ENCODE data around the gene CD151. TPM values are rescaled to one million over a fixed set of nuclear protein-coding genes. Genes with fewer than 3 reads are reported as not detected.

The CD151 gene
- total and polyA plus RNA-seq, 4 donors = 31.6 to 264 (median 124) TPM

DNA sequence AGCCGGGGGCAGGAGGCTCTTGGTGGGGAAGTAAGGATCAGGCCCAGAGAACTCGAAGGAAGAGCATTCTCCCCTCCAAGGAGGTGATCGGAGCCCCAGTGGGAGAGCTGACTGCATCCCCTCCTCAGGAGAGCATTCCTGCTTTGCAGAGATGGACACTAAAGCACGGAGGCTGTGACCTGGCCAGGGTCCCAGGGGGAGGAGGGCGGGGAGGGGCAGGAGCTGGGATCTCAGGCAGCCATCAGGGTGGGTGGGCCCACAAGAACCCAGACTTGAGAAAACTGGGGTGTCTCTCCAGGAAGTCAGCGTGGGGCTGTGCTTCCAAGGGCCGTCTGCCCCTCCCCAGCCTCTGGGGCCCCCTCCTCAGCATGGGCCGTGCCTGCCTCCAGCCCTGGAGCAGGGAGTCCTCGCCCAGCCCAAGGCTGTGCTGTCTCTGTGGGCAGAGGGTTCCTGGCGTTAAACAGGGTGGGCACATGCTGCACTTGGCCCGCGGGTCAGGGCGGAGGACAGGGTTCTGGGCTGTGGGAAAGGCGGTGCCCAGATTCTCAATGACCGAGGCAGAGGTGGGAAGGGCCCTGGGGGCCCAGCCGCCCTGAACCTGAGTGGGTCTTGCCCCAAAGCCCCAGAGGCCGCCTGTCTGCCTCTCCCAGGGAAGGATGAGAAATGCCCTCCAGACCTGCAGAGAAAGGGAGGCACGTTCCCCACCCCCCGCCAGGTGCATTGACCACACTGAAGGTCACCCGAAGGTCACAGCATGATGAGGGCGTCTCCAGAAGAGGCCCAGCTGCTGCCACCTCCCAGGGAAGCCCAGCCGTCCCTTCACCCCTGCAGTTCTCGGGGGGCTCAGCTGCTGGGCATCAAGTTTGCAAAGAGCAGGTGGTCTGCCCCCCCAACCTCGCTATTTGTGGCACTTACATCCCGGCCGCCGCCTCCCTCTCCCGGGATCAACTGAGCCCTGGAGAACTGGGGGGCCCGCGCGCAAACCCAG lies 43.5 kb upstream of the CD151 start:
- peaks cover 0 to 10% (median 6%) of the 10 kb centered on the region in 4 donors for H3K36me3 ChIP-seq (ENCODE audit: control insufficient read depth in 4 of 4, insufficient read depth in 3 of 4, low read depth in 1 of 4, low read length in 3 of 4)
- no peak for TF ChIP-seq FOXA1 (IDR thresholded peaks at IDR 0.05)
- H3K27me3 ChIP-seq (ENCODE audit: control insufficient read depth in 4 of 4, insufficient read depth in 4 of 4, low read length in 3 of 4) = no peaks in the 10 kb centered on the region
- H3K4me1 ChIP-seq (ENCODE audit: control insufficient read depth in 4 of 4, insufficient read depth in 4 of 4, low read length in 3 of 4) = peaks cover 0 to 11% (median 5%) of the 10 kb centered on the region in 4 donors
- no peak overlapping the region for H3K27ac ChIP-seq (ENCODE audit: low read depth in 1 of 2, low read length in 2 of 2)
- no peak for DNase-seq (ENCODE audit: low spot score)
- no peak overlapping the region for H3K4me3 ChIP-seq (ENCODE audit: low read depth in 1 of 3, low read length in 3 of 3)
- H3K9me3 ChIP-seq (ENCODE audit: control insufficient read depth in 4 of 4, low read length in 3 of 4) = no peaks in the 10 kb centered on the region
- WGBS = 40% methylated on average over 31 of the region's 31 CpGs
- no peak overlapping the region for H3K9ac ChIP-seq (ENCODE audit: low read depth in 1 of 2, low read length in 2 of 2)

DNA sequence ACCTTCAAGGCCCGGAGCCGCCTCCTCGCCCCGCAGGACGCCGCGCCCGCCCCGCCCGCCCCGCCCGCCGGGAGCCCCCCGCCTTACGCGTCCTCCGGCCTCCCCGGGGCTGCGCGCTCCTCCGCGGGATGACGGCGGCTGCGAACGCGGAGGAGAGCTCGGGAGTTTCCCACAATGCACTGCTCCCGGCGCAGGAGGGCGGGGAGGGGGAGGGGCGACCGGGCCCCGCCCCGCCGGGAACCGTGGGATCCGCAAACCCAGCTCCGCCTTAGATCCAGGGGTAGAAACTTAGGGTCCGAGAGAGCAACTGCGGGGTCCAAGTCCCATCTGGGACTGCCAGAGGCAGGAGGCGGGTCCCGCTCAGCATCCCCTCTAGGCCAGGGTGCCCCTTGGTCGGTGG lies 42.8 kb upstream of the CD151 start, which contains the start of gene CEND1:
Gene CEND1, minus strand, starts transcription at position 148 of the 400 bp plus-strand sequence. CDS start 1,514 bp downstream, outside the sequence.
- WGBS = 8% methylated on average over 44 of the region's 44 CpGs
- Histone ChIP-seq H3K4me1 (ENCODE audit: control insufficient read depth in 4 of 4, insufficient read depth in 4 of 4, low read length in 3 of 4) (peaks cover 2 to 16% (median 10%) of the 10 kb centered on the region in 4 donors), H3K9ac (ENCODE audit: low read depth in 1 of 2, low read length in 2 of 2) (no peak within 1 kb of the TSS), H3K9me3 (ENCODE audit: control insufficient read depth in 4 of 4, low read length in 3 of 4) (no peaks in the 10 kb centered on the region), H3K27me3 (ENCODE audit: control insufficient read depth in 4 of 4, insufficient read depth in 4 of 4, low read length in 3 of 4) (no peaks in the 10 kb centered on the region), H3K36me3 (ENCODE audit: control insufficient read depth in 4 of 4, insufficient read depth in 3 of 4, low read depth in 1 of 4, low read length in 3 of 4) (peaks cover 0 to 11% (median 6%) of the 10 kb centered on the region in 4 donors), H3K4me3 (ENCODE audit: low read depth in 1 of 3, low read length in 3 of 3) (no peak within 1 kb of the TSS), H3K27ac (ENCODE audit: low read depth in 1 of 2, low read length in 2 of 2) (no peak within 1 kb of the TSS)
- DNase-seq (ENCODE audit: low spot score) = no peak
- no peak for TF ChIP-seq HNF4A (conservative IDR thresholded peaks at IDR 0.05)
- TF ChIP-seq, protein P1, sequence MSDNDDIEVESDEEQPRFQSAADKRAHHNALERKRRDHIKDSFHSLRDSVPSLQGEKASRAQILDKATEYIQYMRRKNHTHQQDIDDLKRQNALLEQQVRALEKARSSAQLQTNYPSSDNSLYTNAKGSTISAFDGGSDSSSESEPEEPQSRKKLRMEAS (IDR thresholded peaks at IDR 0.05) = no peak
- TF ChIP-seq EGR1 (IDR thresholded peaks at IDR 0.05; ENCODE audit: low read depth in 2 of 2) = no peak
- TF ChIP-seq, protein P2, sequence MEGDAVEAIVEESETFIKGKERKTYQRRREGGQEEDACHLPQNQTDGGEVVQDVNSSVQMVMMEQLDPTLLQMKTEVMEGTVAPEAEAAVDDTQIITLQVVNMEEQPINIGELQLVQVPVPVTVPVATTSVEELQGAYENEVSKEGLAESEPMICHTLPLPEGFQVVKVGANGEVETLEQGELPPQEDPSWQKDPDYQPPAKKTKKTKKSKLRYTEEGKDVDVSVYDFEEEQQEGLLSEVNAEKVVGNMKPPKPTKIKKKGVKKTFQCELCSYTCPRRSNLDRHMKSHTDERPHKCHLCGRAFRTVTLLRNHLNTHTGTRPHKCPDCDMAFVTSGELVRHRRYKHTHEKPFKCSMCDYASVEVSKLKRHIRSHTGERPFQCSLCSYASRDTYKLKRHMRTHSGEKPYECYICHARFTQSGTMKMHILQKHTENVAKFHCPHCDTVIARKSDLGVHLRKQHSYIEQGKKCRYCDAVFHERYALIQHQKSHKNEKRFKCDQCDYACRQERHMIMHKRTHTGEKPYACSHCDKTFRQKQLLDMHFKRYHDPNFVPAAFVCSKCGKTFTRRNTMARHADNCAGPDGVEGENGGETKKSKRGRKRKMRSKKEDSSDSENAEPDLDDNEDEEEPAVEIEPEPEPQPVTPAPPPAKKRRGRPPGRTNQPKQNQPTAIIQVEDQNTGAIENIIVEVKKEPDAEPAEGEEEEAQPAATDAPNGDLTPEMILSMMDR (IDR thresholded peaks at IDR 0.05; ENCODE audit: low read depth, low read length, missing input control) = no peak
- TF ChIP-seq, protein P3, sequence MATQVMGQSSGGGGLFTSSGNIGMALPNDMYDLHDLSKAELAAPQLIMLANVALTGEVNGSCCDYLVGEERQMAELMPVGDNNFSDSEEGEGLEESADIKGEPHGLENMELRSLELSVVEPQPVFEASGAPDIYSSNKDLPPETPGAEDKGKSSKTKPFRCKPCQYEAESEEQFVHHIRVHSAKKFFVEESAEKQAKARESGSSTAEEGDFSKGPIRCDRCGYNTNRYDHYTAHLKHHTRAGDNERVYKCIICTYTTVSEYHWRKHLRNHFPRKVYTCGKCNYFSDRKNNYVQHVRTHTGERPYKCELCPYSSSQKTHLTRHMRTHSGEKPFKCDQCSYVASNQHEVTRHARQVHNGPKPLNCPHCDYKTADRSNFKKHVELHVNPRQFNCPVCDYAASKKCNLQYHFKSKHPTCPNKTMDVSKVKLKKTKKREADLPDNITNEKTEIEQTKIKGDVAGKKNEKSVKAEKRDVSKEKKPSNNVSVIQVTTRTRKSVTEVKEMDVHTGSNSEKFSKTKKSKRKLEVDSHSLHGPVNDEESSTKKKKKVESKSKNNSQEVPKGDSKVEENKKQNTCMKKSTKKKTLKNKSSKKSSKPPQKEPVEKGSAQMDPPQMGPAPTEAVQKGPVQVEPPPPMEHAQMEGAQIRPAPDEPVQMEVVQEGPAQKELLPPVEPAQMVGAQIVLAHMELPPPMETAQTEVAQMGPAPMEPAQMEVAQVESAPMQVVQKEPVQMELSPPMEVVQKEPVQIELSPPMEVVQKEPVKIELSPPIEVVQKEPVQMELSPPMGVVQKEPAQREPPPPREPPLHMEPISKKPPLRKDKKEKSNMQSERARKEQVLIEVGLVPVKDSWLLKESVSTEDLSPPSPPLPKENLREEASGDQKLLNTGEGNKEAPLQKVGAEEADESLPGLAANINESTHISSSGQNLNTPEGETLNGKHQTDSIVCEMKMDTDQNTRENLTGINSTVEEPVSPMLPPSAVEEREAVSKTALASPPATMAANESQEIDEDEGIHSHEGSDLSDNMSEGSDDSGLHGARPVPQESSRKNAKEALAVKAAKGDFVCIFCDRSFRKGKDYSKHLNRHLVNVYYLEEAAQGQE (IDR thresholded peaks at IDR 0.05) = no peak
- TF ChIP-seq GABPA (IDR thresholded peaks at IDR 0.05 in 1 of 2, conservative IDR thresholded peaks at IDR 0.05 in 1 of 2) = no peak
- TF ChIP-seq HNF4G (IDR thresholded peaks at IDR 0.05) = no peak
- no peak for TF ChIP-seq YY1 (IDR thresholded peaks at IDR 0.05)

Data from liver (tissue), 9 donors.